GM23248 (cell line): Measurements from ENCODE around the gene KCND2. TPM values are rescaled to one million over a fixed set of nuclear protein-coding genes. Genes with fewer than 3 reads are reported as not detected.

Experiments
- DNase-seq: peaks from one replicate; pipeline ENCODE4 v3.0.0-alpha.2; 2015
- H2AFZ ChIP-seq: fragments of 200-600 bp; sonication (generic); 2 replicates; pipeline ENCODE4 v1.6.1; 2016; ENCODE audit warnings: antibody characterized with exemption
- H3F3A ChIP-seq: fragments of 200-600 bp; sonication (generic); 2 replicates; pipeline ENCODE4 v1.6.1; 2016; ENCODE audit warnings: mild to moderate bottlenecking, antibody characterized with exemption, mixed run types; ENCODE audit not compliant: insufficient read depth
- H3K27ac ChIP-seq: fragments of 200-600 bp; sonication (generic); 2 replicates; pipeline ENCODE4 v1.5.1; 2016; ENCODE audit warnings: mild to moderate bottlenecking
- H3K27me3 ChIP-seq: fragments of 200-600 bp; sonication (generic); replicated peaks from 2 replicates; pipeline ENCODE4 v1.6.1; 2016; ENCODE audit warnings: mild to moderate bottlenecking; ENCODE audit not compliant: insufficient read depth
- H3K36me3 ChIP-seq: fragments of 200-600 bp; sonication (generic); 2 replicates; pipeline ENCODE4 v1.6.1; 2016; ENCODE audit warnings: low read depth, mild to moderate bottlenecking
- H3K4me1 ChIP-seq: fragments of 200-600 bp; sonication (generic); 2 replicates; pipeline ENCODE4 v1.6.1; 2016; ENCODE audit warnings: mild to moderate bottlenecking; ENCODE audit not compliant: insufficient read depth
- H3K4me2 ChIP-seq: fragments of 200-600 bp; sonication (generic); one replicate; pipeline ENCODE4 v1.6.1; 2016; ENCODE audit warnings: mild to moderate bottlenecking; ENCODE audit not compliant: unreplicated experiment
- H3K4me3 ChIP-seq: fragments of 200-600 bp; sonication (generic); 2 replicates; pipeline ENCODE4 v1.5.1; 2016; ENCODE audit warnings: mild to moderate bottlenecking
- H3K79me2 ChIP-seq: fragments of 200-600 bp; sonication (generic); 2 replicates; pipeline ENCODE4 v1.6.1; 2016; ENCODE audit warnings: mild to moderate bottlenecking; ENCODE audit not compliant: insufficient read depth
- H3K9ac ChIP-seq: fragments of 200-600 bp; sonication (generic); 2 replicates; pipeline ENCODE4 v1.6.1; 2016; ENCODE audit warnings: mild to moderate bottlenecking
- H3K9me2 ChIP-seq: fragments of 200-600 bp; sonication (generic); 2 replicates; pipeline ENCODE4 v1.6.1; 2016; ENCODE audit warnings: mixed run types, mild to moderate bottlenecking, moderate library complexity; ENCODE audit not compliant: insufficient read depth
- H3K9me3 ChIP-seq: fragments of 200-600 bp; sonication (generic); one replicate; pipeline ENCODE4 v1.6.1; 2017; ENCODE audit warnings: low read depth
- H4K20me1 ChIP-seq: fragments of 200-600 bp; sonication (generic); 2 replicates; pipeline ENCODE4 v1.6.0; 2016; ENCODE audit not compliant: insufficient read depth
- EZH2 ChIP-seq: fragments of 200-600 bp; sonication (generic); IDR thresholded peaks from 2 replicates; pipeline ENCODE4 v1.6.1; 2018; ENCODE audit warnings: antibody characterized with exemption, mild to moderate bottlenecking; ENCODE audit not compliant: insufficient read depth, poor library complexity, severe bottlenecking
- EZH2phosphoT487 ChIP-seq: fragments of 200-600 bp; sonication (generic); IDR thresholded peaks from 2 replicates; pipeline ENCODE4 v1.6.1; 2018; ENCODE audit warnings: antibody characterized with exemption, moderate library complexity, mild to moderate bottlenecking, low read depth; ENCODE audit not compliant: insufficient read depth
- WGBS, 2 experiments: methylation state at CpG; one replicate each; pipeline ENCODE4 v1.1.6; 2015 to 2017; ENCODE audit warnings: low lambda C conversion rate in 2 of 2, low coverage in 1 of 2; ENCODE audit errors: missing lambda C conversion rate in 2 of 2; 5-methylcytosine and 5-hydroxymethylcytosine counted together
- in situ Hi-C: fragments of 300-500 bp; cut with MboI; formaldehyde crosslinking; loops from 2 replicates; pipeline ENCODE4 v1.15.0; 2020
- polyA plus RNA-seq: library from polyadenylated mRNA; unstranded; fragments of >200 nt; fragmentation: Nextera tagmentation; extraction: Ambion mirVana; gene quantifications from 2 replicates; pipeline ENCODE4 v1.2.1, GENCODE V29; 2016
- total RNA-seq: library from RNA; depleted of rRNA; stranded (reverse); fragments of >200 nt; shearing (Covaris generic); gene quantifications from 2 replicates; pipeline ENCODE4 v1.2.3, GENCODE V29; 2014

KCND2 gene
- total and polyA plus RNA-seq, 2 experiments from 2014 or later = 0.35 to 1.5 TPM

DNA sequence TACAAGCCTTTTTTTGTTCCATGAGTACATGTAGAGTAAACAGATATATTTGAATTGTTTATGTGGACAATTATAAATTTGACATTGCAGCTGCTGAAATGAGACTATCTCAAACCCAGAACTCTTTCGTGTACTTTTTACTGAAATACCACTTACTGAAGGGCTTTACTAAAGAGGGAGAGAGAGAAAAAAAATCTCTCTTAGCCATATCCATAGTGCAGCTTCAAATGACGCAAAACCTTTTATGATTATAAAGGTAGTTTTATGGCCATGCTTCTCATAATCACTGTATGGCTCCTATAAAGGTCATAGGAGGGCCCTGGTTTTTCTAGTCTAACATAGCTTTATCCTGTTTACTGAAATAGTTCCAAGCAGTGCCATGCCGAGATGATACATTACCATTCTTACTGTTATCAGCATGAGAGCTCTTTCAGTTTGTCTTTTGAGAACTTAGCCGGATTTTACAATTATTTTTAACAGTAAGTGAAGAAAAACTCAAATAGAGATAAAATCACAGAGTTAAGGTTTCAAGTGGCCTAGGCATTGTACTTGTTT, 35.1 kb downstream of the KCND2 start:
- no peaks in the 10 kb centered on the region for H3F3A ChIP-seq
- no peaks in the 10 kb centered on the region for H3K27me3 ChIP-seq
- no peak overlapping the region for H3K4me3 ChIP-seq
- H3K9ac ChIP-seq = no peak overlapping the region
- no peaks in the 10 kb centered on the region for H3K79me2 ChIP-seq
- H3K4me2 ChIP-seq = no peak overlapping the region
- no peak overlapping the region for H3K27ac ChIP-seq
- 32 to 37% methylated on average over 4 of the region's 4 CpGs for WGBS, 2 experiments
- no peak overlapping the region for H2AFZ ChIP-seq
- H4K20me1 ChIP-seq = no peaks in the 10 kb centered on the region
- no peaks in the 10 kb centered on the region for H3K9me2 ChIP-seq
- no peak for DNase-seq
- H3K9me3 ChIP-seq = no peaks in the 10 kb centered on the region
- in situ Hi-C loops = no loop called here
- no peak for TF ChIP-seq EZH2phosphoT487
- TF ChIP-seq EZH2 = no peak
- no peaks in the 10 kb centered on the region for H3K4me1 ChIP-seq
- H3K36me3 ChIP-seq = no peaks in the 10 kb centered on the region

DNA sequence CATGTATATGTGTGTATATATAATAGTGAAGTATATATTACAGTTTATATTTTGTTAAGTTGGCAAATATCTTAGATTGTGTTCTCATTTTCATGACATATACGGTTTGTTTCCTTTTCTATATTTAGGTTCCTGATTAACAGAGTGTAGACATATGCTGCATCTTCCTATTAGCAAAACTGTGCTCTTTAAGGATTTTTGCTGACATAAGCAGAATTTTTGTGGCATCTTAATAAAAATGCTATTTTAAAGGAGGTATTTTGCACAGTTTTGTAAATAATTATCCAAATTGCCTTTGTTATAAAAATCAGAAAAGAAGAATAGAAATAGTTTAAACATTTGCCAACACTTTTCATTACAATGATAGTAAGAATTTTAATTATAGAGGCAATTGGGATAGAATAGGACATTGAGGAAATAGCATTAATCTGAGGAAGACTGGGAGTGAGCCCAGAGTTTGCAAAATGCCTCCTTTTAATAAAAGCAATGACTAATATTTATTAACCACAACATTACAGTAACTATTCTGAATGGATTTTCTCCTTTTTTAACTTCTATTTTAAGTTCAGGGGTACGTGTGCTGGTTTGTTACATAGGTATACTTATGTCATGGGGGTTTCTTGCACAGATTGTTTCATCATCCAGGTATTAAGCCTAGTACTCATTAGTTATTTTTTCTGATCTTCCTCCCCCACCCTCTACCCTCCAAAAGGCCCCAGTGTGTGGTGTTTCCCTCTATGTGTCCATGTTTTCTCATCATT, 38.2 kb downstream of the KCND2 start:
- in situ Hi-C loops = no loop called here
- Histone ChIP-seq H4K20me1 (no peaks in the 10 kb centered on the region), H3K4me3 (no peak overlapping the region), H3F3A (no peaks in the 10 kb centered on the region), H2AFZ (no peak overlapping the region), H3K79me2 (no peaks in the 10 kb centered on the region), H3K4me1 (no peaks in the 10 kb centered on the region), H3K9me2 (no peaks in the 10 kb centered on the region), H3K9me3 (no peaks in the 10 kb centered on the region), H3K27me3 (no peaks in the 10 kb centered on the region), H3K4me2 (no peak overlapping the region), H3K9ac (no peak overlapping the region), H3K36me3 (no peaks in the 10 kb centered on the region), H3K27ac (no peak overlapping the region)
- TF ChIP-seq EZH2 (no peak), EZH2phosphoT487 (no peak)
- no peak for DNase-seq
- WGBS, 2 experiments = 34 to 41% methylated on average over 2 of the region's 2 CpGs

GRCh38 chr7:120320218-120320961, 47.4 kb downstream of the KCND2 start:
- Histone ChIP-seq H3K4me2 (no peak overlapping the region), H3K27me3 (no peaks in the 10 kb centered on the region), H3K36me3 (no peaks in the 10 kb centered on the region), H3K9me3 (no peaks in the 10 kb centered on the region), H2AFZ (no peak overlapping the region), H3K4me3 (no peak overlapping the region), H3K4me1 (no peaks in the 10 kb centered on the region), H3K27ac (no peak overlapping the region), H3K9ac (no peak overlapping the region), H3K9me2 (no peaks in the 10 kb centered on the region), H3K79me2 (no peaks in the 10 kb centered on the region), H4K20me1 (no peaks in the 10 kb centered on the region), H3F3A (no peaks in the 10 kb centered on the region)
- no peak for DNase-seq
- 56 to 59% methylated on average over 3 of the region's 3 CpGs for WGBS, 2 experiments
- TF ChIP-seq EZH2phosphoT487 = no peak
- TF ChIP-seq EZH2 = no peak
- in situ Hi-C loops = no loop called here

- Histone ChIP-seq H3K4me1 (no peaks in the 10 kb centered on the region), H3K9me2 (no peaks in the 10 kb centered on the region), H3K4me3 (no peak overlapping the region), H3K27me3 (no peaks in the 10 kb centered on the region), H3K27ac (no peak overlapping the region), H3F3A (no peaks in the 10 kb centered on the region), H3K9ac (no peak overlapping the region), H3K36me3 (no peaks in the 10 kb centered on the region), H3K79me2 (no peaks in the 10 kb centered on the region), H4K20me1 (no peaks in the 10 kb centered on the region), H2AFZ (no peak overlapping the region), H3K4me2 (no peak overlapping the region), H3K9me3 (no peaks in the 10 kb centered on the region)
- no peak for TF ChIP-seq EZH2
- TF ChIP-seq EZH2phosphoT487 = no peak
- in situ Hi-C loops = no loop called here
- 34 to 60% methylated on average over 1 of the region's 1 CpG for WGBS, 2 experiments
- no peak for DNase-seq
Observed at GRCh38 chr7:120327054-120327453, 54.1 kb downstream of the KCND2 start.
